Mesodermal cell (in vitro differentiated cells): ENCODE results near the gene RPS8.

Experiments used
- H3K27ac ChIP-seq: 2 replicates; pipeline ENCODE4 v1.7.0; 2013; ENCODE audit warnings: mild to moderate bottlenecking, low read depth, low read length, moderate library complexity; ENCODE audit not compliant: severe bottlenecking
- H3K36me3 ChIP-seq: 2 replicates; pipeline ENCODE4 v1.7.1; 2013; ENCODE audit warnings: mild to moderate bottlenecking, low read length, moderate library complexity; ENCODE audit not compliant: control insufficient read depth, insufficient read depth
- H3K4me1 ChIP-seq: one replicate; pipeline ENCODE4 v1.7.1; 2013; ENCODE audit warnings: mild to moderate bottlenecking, low read length; ENCODE audit not compliant: insufficient read depth, control insufficient read depth, poor library complexity, severe bottlenecking
- H3K4me3 ChIP-seq: 2 replicates; pipeline ENCODE4 v1.7.0; 2013; ENCODE audit warnings: low read length, control low read depth, mild to moderate bottlenecking; ENCODE audit not compliant: insufficient read depth, poor library complexity, severe bottlenecking; ENCODE audit errors: extremely low read depth
- H3K9me3 ChIP-seq: 2 replicates; pipeline ENCODE4 v1.7.1; 2013; ENCODE audit warnings: mild to moderate bottlenecking, low read length, moderate library complexity; ENCODE audit not compliant: control insufficient read depth
- WGBS, 2 experiments: methylation state at CpG; one replicate each; pipeline ENCODE4 v1.1.5; 2013; ENCODE audit warnings: missing lambda C conversion rate in 2 of 2; ENCODE audit not compliant: insufficient coverage in 2 of 2; 5-methylcytosine and 5-hydroxymethylcytosine counted together

The RPS8 gene

GRCh38 chr1:44783697-44784093 lies 8.4 kb downstream of the RPS8 start:
- Histone ChIP-seq H3K36me3 (peaks cover 31% of the 10 kb centered on the region), H3K27ac (no peak overlapping the region), H3K4me3 (peak overlapping the region; percentile 24), H3K9me3 (no peaks in the 10 kb centered on the region), H3K4me1 (peaks cover 13% of the 10 kb centered on the region)
- 75 to 82% methylated on average over 7 to 8 of the region's 8 CpGs for WGBS, 2 experiments

DNA sequence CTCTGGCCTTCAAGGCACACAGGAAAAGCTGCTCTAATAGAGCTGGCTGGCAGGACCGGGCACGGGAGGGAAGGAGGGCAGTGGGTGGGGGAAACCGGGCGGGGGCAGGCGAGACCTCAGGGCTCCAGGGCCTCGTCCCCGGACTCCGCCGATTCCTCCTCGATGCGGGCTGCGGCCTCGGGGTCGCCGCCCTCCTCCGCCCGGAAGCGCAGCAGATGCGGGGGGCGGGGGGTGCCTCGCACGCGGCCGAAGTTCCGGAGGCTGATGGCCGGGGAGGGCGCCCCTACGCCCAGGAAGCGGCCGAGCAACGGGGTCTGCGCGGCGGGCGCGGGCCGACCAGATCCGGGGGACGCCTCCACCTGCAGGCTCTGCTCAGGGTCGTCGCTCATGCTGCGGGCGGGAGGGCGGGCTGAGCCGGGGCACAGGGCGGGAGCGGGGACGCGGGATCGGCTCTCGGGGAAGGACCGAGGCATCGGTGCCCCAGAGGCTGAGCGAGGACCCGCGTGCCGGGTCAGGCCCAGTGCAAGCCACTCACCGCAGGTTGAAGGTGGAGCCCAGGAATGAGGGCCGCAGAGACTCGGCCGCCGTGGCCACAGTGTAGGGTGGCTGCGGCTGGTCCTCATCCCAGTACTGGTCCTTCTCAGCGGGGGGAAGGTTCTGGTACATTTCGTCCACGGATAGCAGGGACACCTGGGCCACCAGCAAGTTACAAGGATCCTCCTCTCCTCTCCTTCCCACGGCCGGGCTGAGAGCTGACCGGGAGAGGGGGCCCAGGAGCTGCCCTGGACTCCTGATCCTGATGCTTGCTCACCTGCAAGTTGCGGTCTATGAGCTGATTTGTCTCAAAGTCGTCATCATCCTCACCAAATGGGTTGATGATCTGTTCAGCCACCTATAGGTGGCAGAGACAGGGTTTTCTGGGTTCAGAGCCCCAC lies 9.0 kb downstream of the RPS8 start:
- Histone ChIP-seq H3K9me3 (no peaks in the 10 kb centered on the region), H3K4me3 (peak overlapping the region; percentile 24), H3K4me1 (peaks cover 12% of the 10 kb centered on the region), H3K36me3 (peaks cover 24% of the 10 kb centered on the region), H3K27ac (no peak overlapping the region)
- WGBS, 2 experiments: 13 to 19% methylated on average over 62 to 66 of the region's 71 CpGs

DNA sequence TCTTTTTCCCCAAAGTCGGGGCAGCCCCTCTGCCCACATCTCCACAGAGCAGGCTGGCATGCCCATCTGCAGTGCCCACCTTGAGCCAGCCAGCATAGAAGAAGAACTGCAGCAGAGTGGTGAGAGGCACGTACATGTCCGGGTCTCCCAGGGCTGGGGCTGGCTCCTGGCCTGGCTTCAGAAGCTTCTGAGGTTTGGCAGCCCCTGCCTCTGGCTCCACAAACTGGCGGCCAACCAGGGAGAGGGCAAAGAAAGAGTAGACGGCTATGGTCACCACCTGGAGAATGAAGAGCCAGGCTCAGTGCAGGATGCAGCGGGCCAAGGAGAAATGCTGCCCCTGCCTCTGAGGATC lies 9.7 kb downstream of the RPS8 start:
- H3K4me3 ChIP-seq: no peak overlapping the region
- no peak overlapping the region for H3K27ac ChIP-seq
- peaks cover 19% of the 10 kb centered on the region for H3K36me3 ChIP-seq
- 91 to 93% methylated on average over 6 of the region's 6 CpGs for WGBS, 2 experiments
- no peaks in the 10 kb centered on the region for H3K9me3 ChIP-seq
- H3K4me1 ChIP-seq: peaks cover 12% of the 10 kb centered on the region

DNA sequence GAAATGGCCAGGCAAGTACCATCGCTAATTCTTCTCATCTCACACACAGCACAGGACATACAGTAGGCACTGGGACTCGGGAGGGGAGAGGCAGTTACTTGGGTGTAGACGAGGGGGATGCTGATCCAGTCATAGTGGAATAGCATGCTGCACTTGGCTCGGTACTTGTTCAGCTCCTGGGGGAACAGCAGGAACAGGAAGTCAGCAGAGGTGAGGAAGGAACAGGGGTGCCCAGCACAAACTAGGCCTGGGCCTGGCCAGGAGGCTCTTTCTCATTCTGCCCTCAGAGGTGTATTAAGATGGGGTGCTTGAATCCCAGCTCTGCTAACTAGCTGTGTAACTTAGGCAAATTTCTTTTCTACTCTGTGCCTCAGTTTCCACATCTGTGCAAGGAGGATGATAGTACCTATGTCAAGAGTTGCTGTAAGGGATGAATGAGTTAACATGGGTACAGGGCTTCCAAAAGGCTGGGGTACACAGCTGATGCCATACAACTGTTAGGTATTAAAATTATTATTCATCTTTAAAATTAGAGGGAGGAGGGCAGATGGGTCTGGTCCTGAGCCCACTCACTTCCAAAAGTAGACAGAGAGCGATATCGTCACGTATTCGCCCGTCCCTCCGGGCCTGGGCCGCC lies 10.3 kb downstream of the RPS8 start:
- 19 to 38% methylated on average over 8 to 10 of the region's 11 CpGs for WGBS, 2 experiments
- Histone ChIP-seq H3K4me3 (no peak overlapping the region), H3K27ac (no peak overlapping the region)

GRCh38 chr1:44786138-44786840 lies 10.9 kb downstream of the RPS8 start:
- Histone ChIP-seq H3K36me3 (peaks cover 6% of the 10 kb centered on the region), H3K9me3 (no peaks in the 10 kb centered on the region), H3K4me1 (peaks cover 12% of the 10 kb centered on the region), H3K4me3 (peak overlapping the region; percentile 18), H3K27ac (no peak overlapping the region)
- WGBS, 2 experiments: 11 to 12% methylated on average over 47 to 49 of the region's 49 CpGs

More for the DNA sequence above, 10.3 kb downstream of the RPS8 start:
- Histone ChIP-seq H3K9me3 (no peaks in the 10 kb centered on the region), H3K4me1 (peaks cover 12% of the 10 kb centered on the region), H3K36me3 (peaks cover 12% of the 10 kb centered on the region)

DNA sequence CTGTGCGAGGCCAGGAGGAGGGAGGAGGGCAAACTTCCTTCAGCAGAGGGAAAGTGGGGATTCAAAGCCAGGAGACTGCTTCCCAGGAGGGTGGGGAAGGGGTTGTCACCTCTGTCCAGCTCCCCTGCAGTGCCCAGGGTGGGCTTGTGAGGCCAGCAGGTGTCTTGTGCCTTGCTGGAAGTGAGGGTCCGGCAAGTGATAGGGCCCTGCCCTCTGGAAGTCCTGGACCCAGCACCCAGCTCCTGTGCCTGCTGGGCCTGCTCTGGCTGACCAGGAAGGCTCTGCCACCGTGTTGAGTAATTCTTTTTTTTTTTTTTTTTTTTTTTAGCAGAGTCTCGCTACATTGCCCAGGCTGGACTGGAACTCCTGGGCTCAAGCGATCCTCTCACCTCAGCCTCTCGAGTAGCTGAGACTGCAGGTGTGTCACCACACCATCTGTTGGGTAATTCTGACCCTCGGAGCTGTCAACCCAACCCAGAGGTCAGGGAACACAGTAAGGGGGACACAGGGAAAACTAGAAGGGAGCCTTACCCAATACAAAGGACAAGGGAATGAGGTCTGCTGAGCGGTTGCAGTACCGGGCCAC lies 11.6 kb downstream of the RPS8 start:
- no peaks in the 10 kb centered on the region for H3K9me3 ChIP-seq
- H3K36me3 ChIP-seq: peaks cover 2% of the 10 kb centered on the region
- H3K27ac ChIP-seq: no peak overlapping the region
- H3K4me1 ChIP-seq: peaks cover 12% of the 10 kb centered on the region
- no peak overlapping the region for H3K4me3 ChIP-seq
- WGBS, 2 experiments: 87 to 90% methylated on average over 8 to 9 of the region's 9 CpGs

- no peak overlapping the region for H3K4me3 ChIP-seq
- H3K36me3 ChIP-seq: no peaks in the 10 kb centered on the region
- 88 to 100% methylated on average over 7 of the region's 10 CpGs for WGBS, 2 experiments
- peaks cover 12% of the 10 kb centered on the region for H3K4me1 ChIP-seq
- H3K27ac ChIP-seq: no peak overlapping the region
- no peaks in the 10 kb centered on the region for H3K9me3 ChIP-seq
Measured at GRCh38 chr1:44787506-44787905, 12.2 kb downstream of the RPS8 start.

- no peaks in the 10 kb centered on the region for H3K36me3 ChIP-seq
- WGBS, 2 experiments: 96 to 98% methylated on average over 6 of the region's 9 CpGs
- no peak within 1 kb of the TSS for H3K4me3 ChIP-seq
- H3K27ac ChIP-seq: no peak within 1 kb of the TSS
- H3K9me3 ChIP-seq: no peaks in the 10 kb centered on the region
- peaks cover 12% of the 10 kb centered on the region for H3K4me1 ChIP-seq
Measured at GRCh38 chr1:44788120-44788860, 12.9 kb downstream of the RPS8 start, which contains the start of gene BEST4. TSS of gene BEST4 (minus strand) at chr1:44788170. CDS start at chr1:44787705, 465 bp downstream.

DNA sequence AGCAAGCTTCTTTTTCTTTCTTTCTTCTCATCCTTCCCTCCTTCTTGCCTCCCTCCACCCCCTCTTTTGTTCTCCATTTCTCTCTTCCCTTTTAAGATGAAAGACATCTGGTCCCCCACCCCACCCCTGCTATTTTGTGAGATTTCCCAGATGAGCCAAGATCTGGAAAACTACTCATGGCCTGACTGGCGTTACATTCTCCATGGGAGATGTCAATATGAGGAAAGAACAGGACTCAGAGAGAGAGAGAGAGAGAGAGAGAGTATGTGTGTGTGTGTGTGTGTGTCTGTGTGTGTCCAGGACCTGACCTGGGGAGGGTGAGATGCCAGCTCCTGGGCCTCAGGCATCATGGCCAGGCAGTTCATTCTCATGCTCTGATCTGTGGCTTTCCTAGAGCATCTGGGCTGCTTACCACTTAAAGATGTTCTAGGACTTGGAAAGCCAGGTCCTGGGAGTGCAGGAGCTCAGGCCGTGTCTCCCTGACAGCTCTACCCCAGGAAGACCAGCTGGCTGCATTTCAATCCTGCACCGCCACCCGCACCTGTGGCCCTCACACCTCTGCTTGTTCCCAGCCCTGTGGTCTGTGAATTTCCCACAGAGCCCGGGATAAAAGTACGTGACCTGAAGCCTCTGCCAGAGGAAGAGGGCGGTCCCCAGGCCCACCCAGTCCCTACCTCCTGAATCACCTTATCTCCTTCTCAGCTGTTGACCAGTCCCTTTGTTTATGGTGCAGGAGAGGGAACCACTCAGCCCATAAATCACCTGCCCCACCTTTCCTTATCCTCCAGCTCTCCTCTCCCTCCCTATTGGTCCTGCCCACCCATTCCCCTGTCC lies 15.8 kb downstream of the RPS8 start:
- Histone ChIP-seq H3K27ac (no peak overlapping the region), H3K9me3 (no peaks in the 10 kb centered on the region), H3K4me3 (no peak overlapping the region), H3K4me1 (no peaks in the 10 kb centered on the region), H3K36me3 (no peaks in the 10 kb centered on the region)
- 80 to 89% methylated on average over 4 to 6 of the region's 7 CpGs for WGBS, 2 experiments
